ENCODE results near the gene ACP1. TPM values are rescaled to one million over a fixed set of nuclear protein-coding genes. Genes with fewer than 3 reads are reported as not detected.

The ACP1 gene
- total RNA-seq, 2 donors from 2014 or later = 53.3 to 61.7 TPM

DNA sequence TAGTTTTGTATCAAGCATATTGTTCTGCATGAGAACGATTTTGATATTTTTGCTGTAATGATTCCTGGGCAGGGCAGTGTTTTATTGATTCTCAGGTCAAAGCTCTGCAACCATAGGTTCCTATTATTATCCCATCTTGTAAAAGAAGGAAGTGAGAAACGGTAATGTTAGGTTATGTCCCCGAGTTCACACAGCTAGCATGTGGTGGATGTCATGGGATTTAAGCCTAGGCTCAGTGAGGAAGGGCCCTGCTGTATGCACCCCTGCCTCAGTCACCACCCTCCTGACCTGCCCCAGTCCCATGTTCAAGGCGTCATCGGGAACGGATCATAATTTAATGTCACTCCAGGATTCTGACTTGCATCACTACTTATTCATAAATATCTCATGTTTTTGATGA lies 10.7 kb downstream of the ACP1 start:
- ATAC-seq (no peak), DNase-seq (no peak)
- intact Hi-C loops (cut with DNase I) = no loop called here

DNA sequence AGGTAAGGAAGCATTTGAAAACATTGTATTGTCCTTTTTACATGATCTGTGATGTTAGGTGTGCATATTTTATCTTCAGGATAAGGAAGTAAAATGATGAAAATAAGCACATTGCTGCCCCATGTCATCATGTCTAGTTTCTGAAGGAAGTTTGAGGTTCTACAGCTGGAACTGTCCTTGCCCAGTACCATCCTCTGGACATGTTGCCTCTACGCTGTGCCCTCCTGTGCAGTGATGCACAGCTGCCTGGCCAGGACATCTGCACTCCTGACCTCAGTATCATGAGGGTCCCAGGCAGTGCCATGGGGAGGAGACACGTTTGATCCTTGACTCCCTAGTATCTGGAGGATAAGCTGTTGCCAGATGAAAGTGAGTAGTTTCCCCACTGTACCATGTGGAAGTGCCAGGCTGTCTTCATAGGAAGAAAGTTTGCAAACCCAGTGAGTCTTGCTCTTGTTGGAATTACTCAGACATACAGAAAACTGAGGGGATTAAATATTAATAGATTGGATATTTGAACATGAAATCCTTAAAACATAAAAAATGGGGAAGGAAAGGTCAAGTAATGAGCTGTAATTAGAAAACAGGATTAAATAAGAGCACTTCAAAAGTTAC lies 13.7 kb downstream of the ACP1 start:
- no peak for ATAC-seq
- no peak for DNase-seq
- intact Hi-C loops (cut with DNase I) = no loop called here

DNA sequence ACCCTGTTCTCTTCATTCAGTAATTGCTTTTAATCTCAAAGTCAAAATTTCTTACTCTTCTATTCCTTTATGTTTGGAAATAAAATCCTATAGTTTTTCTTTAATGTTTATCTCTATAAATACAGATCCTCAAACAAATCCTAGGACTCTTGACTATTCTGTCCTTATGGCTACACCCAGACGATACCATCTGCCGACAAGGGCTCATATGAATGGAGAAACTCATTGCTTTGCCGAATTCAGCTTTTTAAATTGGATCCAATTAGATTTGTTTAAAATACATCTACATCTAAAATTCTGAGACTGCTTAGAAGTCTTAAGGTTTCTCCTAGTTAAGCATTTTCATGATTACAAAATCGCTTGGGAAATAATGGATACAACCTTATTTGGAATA lies 14.2 kb downstream of the ACP1 start:
- intact Hi-C loops (cut with DNase I) = no loop called here

DNA sequence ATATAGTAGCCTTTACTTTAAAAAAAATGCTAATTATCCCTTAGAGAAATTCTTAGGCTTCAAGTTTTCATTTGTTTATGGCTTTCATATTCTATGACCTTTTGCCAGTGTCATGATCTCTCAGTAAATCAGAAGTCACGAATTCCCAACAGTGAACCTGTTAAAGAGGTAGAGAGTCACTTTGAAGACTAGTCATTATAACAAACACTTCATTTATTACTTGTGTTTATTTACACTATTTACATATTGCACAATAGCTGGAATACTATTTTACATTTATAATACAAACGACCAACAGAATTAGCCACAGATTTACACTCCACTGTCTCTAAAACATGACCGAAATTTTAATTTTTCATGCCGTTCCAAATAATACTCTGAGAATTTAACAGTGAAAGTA lies 14.6 kb downstream of the ACP1 start:
- ATAC-seq = no peak
- DNase-seq = no peak
- intact Hi-C loops (cut with DNase I) = no loop called here

More for the DNA sequence above, 14.2 kb downstream of the ACP1 start:
- DNase-seq (no peak), ATAC-seq (no peak)

DNA sequence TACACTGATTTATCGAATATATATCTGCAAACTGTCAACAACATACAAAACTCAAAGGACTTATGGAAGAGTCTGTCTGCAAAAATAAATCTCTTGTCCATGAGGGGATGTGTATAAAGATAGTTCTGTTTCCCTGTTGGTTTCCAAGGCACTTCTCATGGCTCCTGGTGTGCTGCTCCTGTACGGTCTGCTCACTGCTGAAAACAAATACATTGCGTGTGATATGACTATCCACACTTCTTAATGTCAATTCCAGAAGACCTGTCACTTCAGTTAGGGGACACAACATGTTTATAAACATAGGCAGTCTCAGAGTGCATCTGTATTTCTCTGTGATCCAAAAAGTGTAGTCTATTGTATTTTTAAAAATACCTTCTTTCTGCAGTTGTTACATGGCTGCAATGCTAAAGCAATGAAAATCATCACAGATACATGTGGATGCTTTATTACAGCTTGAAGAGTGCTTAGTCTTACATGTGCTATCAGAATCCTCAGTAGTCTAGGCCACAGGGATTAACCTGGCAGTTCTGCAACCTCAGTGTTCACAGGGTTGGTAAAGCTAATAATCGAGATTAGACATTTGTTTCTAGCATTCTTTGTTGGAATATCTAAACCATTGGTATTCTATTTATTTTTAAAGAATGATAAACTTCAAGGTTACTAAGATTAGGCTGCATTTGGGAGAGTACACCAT lies 15.4 kb downstream of the ACP1 start:
- DNase-seq (no peak), ATAC-seq (no peak)
- intact Hi-C loops (cut with DNase I) = no loop called here

DNA sequence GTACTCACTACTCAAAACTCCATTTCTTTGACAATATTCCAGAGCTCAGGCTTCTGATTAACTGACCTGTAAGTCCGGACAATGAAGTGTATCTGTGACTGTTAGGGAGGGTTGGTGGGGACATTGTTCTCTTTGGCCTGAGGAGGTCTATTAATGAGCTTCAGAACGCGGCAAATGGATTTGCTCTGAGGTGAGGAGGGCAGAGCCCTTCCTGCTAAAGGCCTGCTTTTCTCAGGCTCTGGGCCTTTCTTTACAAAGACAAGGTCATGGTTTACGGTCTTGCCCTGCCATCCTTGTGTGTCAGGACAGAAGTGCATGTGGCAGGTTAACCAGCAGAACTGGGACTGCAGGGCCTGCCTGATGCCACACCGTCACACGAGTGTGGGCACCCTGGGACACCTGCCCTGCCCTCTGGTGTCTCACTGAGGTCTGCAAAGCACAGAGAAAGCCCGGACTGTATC lies 15.9 kb downstream of the ACP1 start:
- no peak for DNase-seq
- intact Hi-C loops (cut with DNase I) = no loop called here
- no peak for ATAC-seq

DNA sequence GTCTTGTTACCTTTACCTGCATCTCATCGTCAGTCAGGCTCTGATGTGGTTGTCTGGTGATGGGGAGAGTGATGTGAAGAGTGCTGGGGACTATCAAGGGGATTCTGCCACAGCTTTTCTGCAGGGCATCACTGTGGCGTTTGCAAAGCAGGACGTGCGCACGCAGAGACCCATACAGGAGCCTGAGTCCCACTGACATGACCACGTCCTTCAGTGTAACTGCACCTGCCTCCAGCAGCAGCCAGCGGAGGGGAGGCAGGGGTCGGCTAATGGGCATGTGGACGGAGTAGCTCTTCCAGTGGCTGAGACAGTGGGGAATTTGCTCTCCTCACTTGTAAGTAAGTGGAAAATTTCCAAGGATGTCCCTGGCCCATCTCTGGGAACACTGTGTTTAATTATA lies 16.6 kb downstream of the ACP1 start:
- ATAC-seq = no peak
- intact Hi-C loops (cut with DNase I) = no loop called here
- DNase-seq = no peak

DNA sequence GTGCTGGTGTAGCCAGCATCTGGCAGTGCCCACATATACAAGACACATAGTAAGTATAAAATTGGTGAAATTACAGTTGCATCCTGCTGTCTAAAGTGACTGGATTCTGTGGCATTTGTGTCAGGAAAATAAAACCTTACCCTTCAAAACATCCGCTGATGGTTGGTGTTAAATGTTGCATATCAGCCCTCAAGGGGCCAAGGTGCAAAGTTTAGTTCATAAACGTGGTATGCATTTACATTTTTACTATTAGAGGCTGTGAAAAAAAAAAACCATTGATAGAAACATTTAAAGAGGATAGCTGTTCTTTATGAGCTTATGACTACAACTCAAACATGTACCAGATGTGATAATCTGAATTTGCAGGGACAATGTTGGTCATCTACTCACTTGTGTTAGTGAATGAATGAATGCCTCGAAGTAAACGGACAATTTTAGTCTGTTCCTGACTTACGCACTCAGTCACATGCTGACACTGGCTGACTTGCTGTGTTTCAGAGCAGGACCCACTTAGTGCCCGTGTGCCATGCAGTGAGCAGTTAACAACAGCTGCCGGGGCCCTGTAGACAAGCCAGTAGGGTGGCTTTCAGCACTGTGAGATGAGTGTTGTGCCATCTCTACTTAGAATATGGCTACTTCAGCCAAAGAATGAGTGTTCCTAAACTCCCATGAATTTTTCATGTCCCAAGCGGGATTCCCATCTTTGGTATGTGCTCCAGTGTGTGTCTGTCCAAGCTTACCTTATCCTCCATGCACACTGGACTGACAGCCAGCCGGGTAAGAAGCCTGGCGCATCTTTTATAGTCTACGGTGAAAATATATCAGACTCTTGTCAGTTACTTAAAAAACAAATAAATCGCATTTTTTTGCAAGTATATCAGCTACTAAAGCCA lies 17.9 kb downstream of the ACP1 start:
- ATAC-seq (no peak), DNase-seq (no peak)
- intact Hi-C loops (cut with DNase I) = no loop called here

DNA sequence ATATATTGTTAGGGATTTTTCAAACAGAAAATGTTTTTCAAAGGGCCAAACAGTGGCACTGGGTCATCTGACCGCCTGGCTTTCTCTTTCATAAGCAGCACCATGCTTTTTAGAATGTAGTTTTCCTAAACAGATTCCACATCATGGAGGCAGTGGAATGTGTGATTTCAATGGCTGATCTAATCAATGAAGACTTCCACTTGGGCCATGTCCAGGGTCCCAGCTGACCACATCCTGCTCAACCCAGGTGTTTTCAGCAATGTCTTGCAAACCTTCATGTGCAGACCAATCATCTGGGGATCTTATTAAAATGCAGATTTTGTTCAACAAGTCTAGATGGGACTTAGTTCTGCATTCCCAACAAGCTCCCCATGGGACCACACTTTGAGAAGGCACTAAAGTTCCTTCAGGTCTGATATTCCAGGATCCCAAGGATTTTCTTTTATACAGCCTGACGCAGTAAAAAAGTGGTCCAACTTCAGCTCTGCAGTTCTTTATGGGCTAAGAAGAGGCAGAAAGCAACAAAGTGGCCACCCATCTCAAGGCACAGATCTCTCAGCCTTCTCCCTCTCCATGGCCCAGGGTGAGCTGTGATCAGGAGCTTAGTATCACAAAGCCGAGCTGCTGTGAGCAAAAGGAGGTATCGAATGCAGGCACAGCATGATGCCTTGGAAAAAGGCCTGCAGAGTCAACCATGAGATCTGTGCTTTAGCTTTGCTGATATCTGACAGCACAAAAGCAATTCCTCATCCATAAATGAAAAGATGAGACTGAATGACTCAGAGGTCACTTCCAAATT lies 19.4 kb downstream of the ACP1 start:
- no peak for DNase-seq
- intact Hi-C loops (cut with DNase I) = no loop called here
- ATAC-seq = no peak

DNA sequence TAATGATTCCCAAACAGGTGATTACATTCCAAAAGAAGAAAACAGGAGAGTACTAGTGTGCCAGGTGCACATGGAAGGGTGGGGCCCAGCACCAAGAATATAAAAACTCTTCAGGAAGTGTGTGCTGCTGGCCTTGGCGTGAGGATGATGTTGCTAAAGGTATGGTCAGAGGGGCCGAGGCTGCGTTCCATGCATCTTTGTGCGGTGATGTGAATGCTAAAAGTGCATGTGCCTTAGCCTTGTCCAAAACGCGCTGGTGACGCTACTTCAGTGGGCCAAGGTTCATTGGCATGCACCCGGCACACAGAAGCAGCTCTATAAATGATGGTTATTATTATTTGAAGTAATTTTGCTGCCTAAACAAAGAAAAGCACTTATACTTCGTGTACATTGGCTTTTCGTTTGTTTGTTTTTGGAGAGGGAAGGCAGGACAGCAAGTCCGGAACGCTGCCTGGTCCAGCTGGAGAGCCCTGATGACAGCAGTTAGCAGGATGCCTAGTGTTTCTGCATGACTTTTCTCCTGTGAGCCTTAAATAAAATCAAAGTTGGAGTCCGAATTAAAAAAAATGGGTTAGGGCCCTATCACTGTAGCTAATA lies 20.2 kb downstream of the ACP1 start:
- no peak for ATAC-seq

DNA sequence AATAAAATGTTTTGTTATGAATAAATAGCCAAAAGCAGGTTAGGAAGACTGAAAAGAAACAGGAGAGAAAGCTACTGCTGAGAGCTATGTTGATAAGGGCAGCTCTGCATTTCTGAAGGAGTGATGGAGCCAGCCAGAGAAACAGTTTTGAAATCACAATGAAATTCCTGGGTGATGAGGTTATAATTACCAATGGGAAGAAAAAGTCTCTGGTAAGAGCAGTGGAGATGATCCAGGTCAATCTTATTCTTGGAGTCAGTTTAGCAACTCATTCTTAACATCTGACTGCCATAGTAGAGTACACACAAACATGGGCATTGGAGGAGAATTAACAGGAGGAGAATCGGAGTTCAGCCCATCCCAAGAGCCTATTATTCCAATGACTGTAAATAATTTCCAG lies 20.8 kb downstream of the ACP1 start:
- peak in 1 of 2 donors; percentile 55 for ATAC-seq
- intact Hi-C loops (cut with DNase I) = no loop called here
- DNase-seq = no peak

More for the DNA sequence above, 20.2 kb downstream of the ACP1 start:
- no peak for DNase-seq
- intact Hi-C loops (cut with DNase I) = no loop called here

DNA sequence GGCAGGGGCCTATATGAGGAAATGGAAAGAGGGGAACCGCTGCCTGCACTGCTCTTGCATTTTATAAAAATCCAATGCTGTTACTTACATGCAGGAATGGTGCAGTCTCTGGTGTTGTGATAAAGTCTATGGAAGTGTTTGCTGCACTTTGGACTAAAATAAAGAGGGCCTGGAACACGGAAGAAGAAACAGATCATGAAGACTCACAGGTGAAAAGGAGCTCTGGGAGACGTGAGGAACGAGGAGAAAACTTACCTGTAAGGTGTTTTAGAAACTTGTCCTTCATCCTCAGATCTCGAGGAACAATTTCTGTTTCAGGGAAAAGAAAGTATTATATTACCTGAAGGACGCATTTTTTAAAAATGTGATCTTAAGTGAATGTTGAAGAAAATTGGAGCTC lies 21.3 kb downstream of the ACP1 start:
- DNase-seq (no peak), ATAC-seq (no peak)
- intact Hi-C loops (cut with DNase I) = no loop called here

DNA sequence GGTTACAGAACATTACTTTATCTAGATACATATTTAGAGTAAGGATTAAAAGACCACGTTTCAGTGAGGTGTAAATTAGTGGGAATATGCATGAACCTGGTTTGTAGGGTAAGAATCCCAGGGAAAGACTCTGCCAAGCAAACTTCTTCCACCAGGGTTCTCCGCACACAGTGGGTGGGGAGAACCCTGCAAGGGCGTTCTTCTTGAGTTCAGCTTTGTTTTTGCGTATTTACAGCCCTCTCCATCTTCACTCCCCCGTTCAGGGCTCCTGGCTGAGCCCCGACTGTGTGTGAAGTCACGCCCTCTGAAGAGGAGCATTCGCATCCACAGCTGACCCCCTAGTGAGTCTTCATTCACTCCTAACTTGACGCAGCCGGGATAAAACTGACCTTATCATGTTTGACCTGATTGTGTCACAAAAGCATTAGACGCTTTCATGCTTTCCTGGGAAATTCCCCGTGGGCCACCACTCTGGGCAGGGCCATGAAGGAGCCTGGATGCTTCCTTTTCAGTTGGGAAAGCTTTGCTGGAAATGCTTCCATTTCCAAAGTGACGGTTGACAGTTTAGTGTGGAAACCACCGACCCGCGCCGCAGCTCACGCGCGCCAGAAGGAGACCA lies 22.1 kb downstream of the ACP1 start:
- ATAC-seq (no peak), DNase-seq (no peak)
- intact Hi-C loops (cut with DNase I) = no loop called here

DNA sequence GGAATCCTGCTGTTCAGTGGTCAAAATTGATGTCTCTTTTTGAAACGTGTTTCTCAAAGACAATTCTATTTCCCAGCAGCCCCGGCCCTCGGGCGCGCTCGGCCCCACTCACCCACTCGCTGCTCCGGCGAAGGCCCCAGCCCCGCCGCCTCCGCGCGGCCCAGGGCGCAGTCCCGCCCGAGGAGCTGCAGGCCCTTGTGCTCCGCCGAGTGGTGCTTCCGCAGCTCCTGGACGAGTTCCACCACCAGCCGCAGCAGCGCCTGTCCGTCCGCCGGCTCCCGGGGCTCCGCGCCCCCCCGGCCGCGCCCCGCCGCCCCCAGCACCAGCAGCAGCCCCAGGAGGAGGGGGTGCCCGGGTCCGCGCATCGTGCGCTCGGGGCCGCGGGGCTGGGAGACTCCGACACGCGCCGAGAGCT lies 22.7 kb downstream of the ACP1 start:
- intact Hi-C loops (cut with DNase I) = no loop called here
- DNase-seq (no peak), ATAC-seq (peak; percentile 58 to 59)

DNA sequence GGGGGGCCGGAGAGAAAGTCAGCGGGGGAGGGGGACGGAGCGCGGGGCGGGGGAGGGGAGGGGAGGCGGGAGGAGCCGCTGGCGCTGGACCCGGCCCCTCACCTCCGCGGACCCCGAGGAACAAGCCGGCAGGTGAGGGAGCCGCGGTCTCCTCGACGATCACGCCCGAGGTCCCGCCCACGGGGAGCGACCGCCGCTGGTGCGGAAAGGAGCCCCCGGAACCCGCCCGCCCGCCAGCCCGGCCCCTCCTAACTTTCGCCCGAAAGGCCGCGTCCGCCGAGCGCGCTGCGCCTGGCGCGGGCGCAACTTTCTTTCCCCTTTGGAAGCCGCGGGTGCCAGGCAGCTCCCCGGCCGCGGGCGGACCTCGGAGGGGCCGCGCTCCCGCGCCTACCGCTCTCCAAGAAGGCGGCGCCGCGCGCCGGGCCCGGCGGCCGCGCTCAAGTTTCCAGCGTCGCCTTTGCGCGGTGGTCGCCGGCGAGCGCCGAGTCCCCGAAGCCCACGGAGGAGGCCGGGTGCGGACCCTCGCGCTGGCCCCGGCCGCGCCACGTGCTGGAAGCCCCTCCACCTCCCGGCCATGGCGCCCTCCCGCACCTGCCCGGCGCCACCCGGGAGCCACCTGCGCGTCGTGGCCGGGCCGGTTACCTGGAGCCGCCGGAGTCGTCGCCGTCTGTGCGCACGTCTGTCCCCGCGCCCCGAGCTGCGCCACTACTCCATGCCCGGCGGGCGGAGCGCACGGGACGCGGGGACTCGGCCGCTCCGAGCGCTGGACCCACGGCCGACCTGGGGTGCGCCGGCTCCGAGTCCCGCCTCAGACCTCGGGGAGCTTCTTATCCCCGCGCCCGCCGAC lies 23.4 kb downstream of the ACP1 start, which contains the start of gene ALKAL2:
Gene ALKAL2 (minus strand): TSS at position 181 of the 847 bp plus-strand sequence. CDS start 256 bp downstream, outside the sequence.
- intact Hi-C loops (cut with DNase I) = no loop called here
- ATAC-seq = peak; percentile 2 to 8
- DNase-seq = no peak

DNA sequence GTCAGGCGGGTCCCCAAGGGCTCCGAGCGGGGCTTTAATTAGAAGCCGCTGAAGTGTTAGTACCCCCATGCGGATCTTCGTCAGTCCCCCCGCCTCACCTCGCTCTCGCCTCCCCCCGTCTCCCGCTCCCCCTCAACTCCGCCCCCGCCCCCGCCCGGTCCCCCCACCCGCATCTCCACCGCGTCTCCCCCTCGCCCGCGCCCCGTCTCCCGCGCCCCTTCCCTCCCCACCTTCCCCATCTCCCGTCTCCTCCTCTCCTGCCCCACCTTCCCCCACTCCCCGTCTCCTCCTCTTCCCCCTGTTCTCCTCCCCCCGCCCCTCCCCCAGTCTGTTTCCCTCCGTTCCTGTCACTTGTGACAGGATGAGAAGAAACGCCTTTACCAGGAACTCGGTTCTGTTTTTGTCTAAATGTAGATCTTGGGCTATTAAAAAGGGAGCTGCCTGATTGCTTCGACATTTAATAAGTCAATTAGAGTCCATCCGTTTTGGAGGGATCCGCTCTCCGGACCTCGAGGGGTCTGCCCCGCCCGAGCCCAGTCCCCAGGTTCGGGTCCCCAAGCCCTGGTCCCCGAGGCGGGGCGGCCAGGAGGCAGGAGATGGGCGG lies 24.1 kb downstream of the ACP1 start:
- no peak for ATAC-seq
- no peak for DNase-seq
- intact Hi-C loops (cut with DNase I) = no loop called here

Data from left cardiac atrium (tissue), 4 donors.